Keratinocyte (primary cell): ENCODE measurements around the gene SERPINA10. TPM values are rescaled to one million over a fixed set of nuclear protein-coding genes. Genes with fewer than 3 reads are reported as not detected.

ENCODE experiments used
- DNase-seq: peaks from one replicate; pipeline ENCODE4 v3.0.0-alpha.2; 2011; ENCODE audit warnings: low read depth, missing footprints, low spot score
- FAIRE-seq: peaks from 2 replicates; lab custom pipeline; 2011; peaks lifted over from hg19 to GRCh38; lab: Jason Lieb, UNC
- H2AFZ ChIP-seq: 2 replicates; pipeline ENCODE4 v1.6.0; 2012; ENCODE audit warnings: low read length, control low read depth, inconsistent platforms; ENCODE audit not compliant: control insufficient read depth
- H3K27ac ChIP-seq: 2 replicates; pipeline ENCODE4 v1.5.1; 2011; ENCODE audit warnings: low read length; ENCODE audit not compliant: control insufficient read depth, insufficient read depth
- H3K27me3 ChIP-seq: 3 replicates; pipeline ENCODE4 v1.6.0; 2011; ENCODE audit warnings: low read length; ENCODE audit not compliant: control insufficient read depth, insufficient read depth; ENCODE audit errors: extremely low read depth
- H3K36me3 ChIP-seq, 2 experiments: 2 replicates in 1 of 2; 3 replicates in 1 of 2; pipeline ENCODE4 v1.5.1; 2011; ENCODE audit warnings: low read length in 2 of 2, mild to moderate bottlenecking in 1 of 2; ENCODE audit not compliant: control insufficient read depth in 2 of 2, insufficient read depth in 2 of 2; ENCODE audit errors: extremely low read depth in 1 of 2
- H3K4me1 ChIP-seq: 3 replicates; pipeline ENCODE4 v1.5.1; 2011; ENCODE audit warnings: low read length; ENCODE audit not compliant: control insufficient read depth, insufficient read depth; ENCODE audit errors: extremely low read depth
- H3K4me2 ChIP-seq: 3 replicates; pipeline ENCODE4 v1.6.0; 2011; ENCODE audit warnings: low read depth, low read length; ENCODE audit not compliant: control insufficient read depth, insufficient read depth; ENCODE audit errors: extremely low read depth
- H3K4me3 ChIP-seq, 3 experiments: fragments of 200-600 bp in 1 of 3; sonication (generic) in 1 of 3; 2 replicates in 2 of 3; 3 replicates in 1 of 3; pipeline ENCODE4 v1.5.1; 2011 to 2016; ENCODE audit warnings: low read length in 3 of 3, mild to moderate bottlenecking in 3 of 3, control low read depth in 2 of 3, inconsistent platforms in 1 of 3, low read depth in 1 of 3, mixed read lengths in 1 of 3, mixed run types in 1 of 3, moderate library complexity in 1 of 3; ENCODE audit not compliant: control insufficient read depth in 2 of 3, insufficient read depth in 2 of 3; ENCODE audit errors: extremely low read depth in 1 of 3
- H3K79me2 ChIP-seq: 2 replicates; pipeline ENCODE4 v1.6.0; 2012; ENCODE audit warnings: low read length; ENCODE audit not compliant: control insufficient read depth, insufficient read depth
- H3K9ac ChIP-seq: 3 replicates; pipeline ENCODE4 v1.6.0; 2011; ENCODE audit warnings: low read length; ENCODE audit not compliant: control insufficient read depth, insufficient read depth; ENCODE audit errors: extremely low read depth
- H3K9me1 ChIP-seq: 3 replicates; pipeline ENCODE4 v1.6.0; 2011; ENCODE audit warnings: low read length; ENCODE audit not compliant: control insufficient read depth, insufficient read depth; ENCODE audit errors: extremely low read depth
- H3K9me3 ChIP-seq: 2 replicates; pipeline ENCODE4 v1.5.1; 2012; ENCODE audit warnings: low read depth, low read length; ENCODE audit not compliant: control insufficient read depth
- H4K20me1 ChIP-seq: 3 replicates; pipeline ENCODE4 v1.6.0; 2011; ENCODE audit warnings: low read length; ENCODE audit not compliant: control insufficient read depth, insufficient read depth; ENCODE audit errors: extremely low read depth
- EZH2 ChIP-seq: IDR thresholded peaks from one replicate; pipeline ENCODE4 v1.6.1; 2012; ENCODE audit warnings: inconsistent platforms, mild to moderate bottlenecking, low read length, moderate library complexity
- dilution Hi-C: fragments of 300-500 bp; cut with MboI; formaldehyde crosslinking; loops from one replicate; pipeline ENCODE4 v1.7.0; 2020; ENCODE audit warnings: low sequenced_read_pairs; ENCODE audit not compliant: extremely low pct_ligation_motif_present
- polyA plus RNA-seq, 5 experiments: library from polyadenylated mRNA; depleted of rRNA in 3 of 5; stranded (reverse) in 3 of 5; stranded (forward) in 1 of 5; unstranded in 1 of 5; fragments of >200 nt; gene quantifications; 1 replicate in 1 of 5; 2 replicates in 3 of 5; 3 replicates in 1 of 5; pipeline versions ENCODE4 v1.2.1 to v1.2.3, GENCODE V29; 2011 to 2012; ENCODE audit warnings: missing spikeins in 2 of 5, low read depth in 1 of 5, low replicate concordance in 1 of 5
- TF ChIP-seq, protein P1 (sequence below), 3 experiments: IDR thresholded peaks in 1 of 3; conservative IDR thresholded peaks in 1 of 3; optimal IDR thresholded peaks in 1 of 3; 2 replicates in 2 of 3; 3 replicates in 1 of 3; pipeline versions ENCODE3 to v1.5.1; 2011; ENCODE audit warnings: low read length in 3 of 3, mild to moderate bottlenecking in 3 of 3, moderate library complexity in 2 of 3, control low read depth in 1 of 3, inconsistent platforms in 1 of 3; ENCODE audit not compliant: insufficient read depth in 2 of 3; ENCODE audit errors: extremely low read depth in 1 of 3

The SERPINA10 gene
- polyA plus RNA-seq, 1 donor (not counting 4 experiments of a cell fraction or from before 2014, with no cell fraction given): not detected

DNA sequence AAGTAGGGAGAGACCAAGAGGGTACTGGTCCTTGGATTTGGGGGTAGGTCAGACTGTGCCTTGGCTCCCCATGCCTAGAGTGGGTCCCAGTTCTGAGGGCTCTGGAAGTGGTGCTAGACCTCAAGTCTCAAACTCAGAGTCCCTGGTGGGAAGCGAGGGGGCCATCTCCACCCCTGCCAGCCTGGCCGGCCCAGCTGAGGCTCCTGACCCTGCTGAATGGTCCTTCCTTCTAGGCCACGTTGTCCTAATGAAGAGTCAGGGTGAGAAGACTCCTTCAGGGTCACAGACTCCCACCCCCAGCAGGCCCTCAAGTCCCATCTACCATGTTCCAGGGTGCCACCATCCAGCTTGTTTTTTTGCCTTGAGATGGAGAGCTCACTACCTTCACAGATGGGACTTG, 17.2 kb upstream of the SERPINA10 start:
- Histone ChIP-seq H3K9me1 (no peaks in the 10 kb centered on the region), H4K20me1 (no peaks in the 10 kb centered on the region), H3K9me3 (no peaks in the 10 kb centered on the region), H3K27me3 (no peaks in the 10 kb centered on the region), H3K4me2 (no peak overlapping the region), H3K36me3 (no peaks in the 10 kb centered on the region), H3K79me2 (no peaks in the 10 kb centered on the region), H3K9ac (no peak overlapping the region), H2AFZ (no peak overlapping the region), H3K4me3 (no peak overlapping the region), H3K27ac (no peak overlapping the region), H3K4me1 (peaks cover 20% of the 10 kb centered on the region)
- no peak for FAIRE-seq
- DNase-seq: no peak
- dilution Hi-C loops: no loop called here
- TF ChIP-seq, protein P1, sequence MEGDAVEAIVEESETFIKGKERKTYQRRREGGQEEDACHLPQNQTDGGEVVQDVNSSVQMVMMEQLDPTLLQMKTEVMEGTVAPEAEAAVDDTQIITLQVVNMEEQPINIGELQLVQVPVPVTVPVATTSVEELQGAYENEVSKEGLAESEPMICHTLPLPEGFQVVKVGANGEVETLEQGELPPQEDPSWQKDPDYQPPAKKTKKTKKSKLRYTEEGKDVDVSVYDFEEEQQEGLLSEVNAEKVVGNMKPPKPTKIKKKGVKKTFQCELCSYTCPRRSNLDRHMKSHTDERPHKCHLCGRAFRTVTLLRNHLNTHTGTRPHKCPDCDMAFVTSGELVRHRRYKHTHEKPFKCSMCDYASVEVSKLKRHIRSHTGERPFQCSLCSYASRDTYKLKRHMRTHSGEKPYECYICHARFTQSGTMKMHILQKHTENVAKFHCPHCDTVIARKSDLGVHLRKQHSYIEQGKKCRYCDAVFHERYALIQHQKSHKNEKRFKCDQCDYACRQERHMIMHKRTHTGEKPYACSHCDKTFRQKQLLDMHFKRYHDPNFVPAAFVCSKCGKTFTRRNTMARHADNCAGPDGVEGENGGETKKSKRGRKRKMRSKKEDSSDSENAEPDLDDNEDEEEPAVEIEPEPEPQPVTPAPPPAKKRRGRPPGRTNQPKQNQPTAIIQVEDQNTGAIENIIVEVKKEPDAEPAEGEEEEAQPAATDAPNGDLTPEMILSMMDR (optimal IDR thresholded peaks at IDR 0.05 in 1 of 3, IDR thresholded peaks at IDR 0.05 in 1 of 3, conservative IDR thresholded peaks at IDR 0.05 in 1 of 3; ENCODE audit: extremely low read depth in 1 of 3, insufficient read depth in 2 of 3, low read length in 3 of 3): no peak
- TF ChIP-seq EZH2: no peak

DNA sequence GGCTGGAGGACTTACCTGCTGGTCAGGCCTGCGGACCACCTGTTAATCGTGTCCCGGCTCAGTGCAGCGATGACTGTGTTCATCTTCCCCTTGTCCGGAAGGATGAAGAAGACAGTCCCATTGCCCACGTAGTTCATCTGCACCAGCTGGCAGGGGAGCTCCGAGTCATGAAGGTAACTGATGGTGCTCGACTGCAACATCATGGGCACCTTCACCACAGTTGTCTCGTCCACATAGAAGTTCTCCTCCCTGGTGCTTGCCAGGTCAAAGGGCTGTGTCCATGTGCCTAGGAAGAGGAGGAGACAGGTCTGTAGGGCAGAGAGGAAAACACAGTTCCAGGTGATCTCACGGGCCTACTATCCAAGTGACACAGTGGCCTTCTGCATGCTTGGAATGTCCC, 16.7 kb upstream of the SERPINA10 start:
- dilution Hi-C loops: no loop called here
- Histone ChIP-seq H3K9ac (no peak overlapping the region), H3K27ac (no peak overlapping the region), H3K4me2 (no peak overlapping the region), H3K4me1 (peaks cover 20% of the 10 kb centered on the region), H3K36me3 (no peaks in the 10 kb centered on the region), H2AFZ (no peak overlapping the region), H3K79me2 (no peaks in the 10 kb centered on the region), H4K20me1 (no peaks in the 10 kb centered on the region), H3K9me1 (no peaks in the 10 kb centered on the region), H3K27me3 (no peaks in the 10 kb centered on the region), H3K9me3 (no peaks in the 10 kb centered on the region), H3K4me3 (no peak overlapping the region)
- no peak for FAIRE-seq
- no peak for DNase-seq
- TF ChIP-seq, protein P1 (optimal IDR thresholded peaks at IDR 0.05 in 1 of 3, IDR thresholded peaks at IDR 0.05 in 1 of 3, conservative IDR thresholded peaks at IDR 0.05 in 1 of 3; ENCODE audit: extremely low read depth in 1 of 3, insufficient read depth in 2 of 3, low read length in 3 of 3): no peak
- TF ChIP-seq EZH2: no peak
